GM19099 (cell line): ENCODE results near the gene RNASE11.

Source experiments
- POLR2A ChIP-seq: IDR thresholded peaks from 3 replicates; pipeline ENCODE4 v1.6.1; 2011; ENCODE audit warnings: low read depth; ENCODE audit not compliant: insufficient read length; ENCODE audit errors: extremely low read depth

Gene RNASE11

DNA sequence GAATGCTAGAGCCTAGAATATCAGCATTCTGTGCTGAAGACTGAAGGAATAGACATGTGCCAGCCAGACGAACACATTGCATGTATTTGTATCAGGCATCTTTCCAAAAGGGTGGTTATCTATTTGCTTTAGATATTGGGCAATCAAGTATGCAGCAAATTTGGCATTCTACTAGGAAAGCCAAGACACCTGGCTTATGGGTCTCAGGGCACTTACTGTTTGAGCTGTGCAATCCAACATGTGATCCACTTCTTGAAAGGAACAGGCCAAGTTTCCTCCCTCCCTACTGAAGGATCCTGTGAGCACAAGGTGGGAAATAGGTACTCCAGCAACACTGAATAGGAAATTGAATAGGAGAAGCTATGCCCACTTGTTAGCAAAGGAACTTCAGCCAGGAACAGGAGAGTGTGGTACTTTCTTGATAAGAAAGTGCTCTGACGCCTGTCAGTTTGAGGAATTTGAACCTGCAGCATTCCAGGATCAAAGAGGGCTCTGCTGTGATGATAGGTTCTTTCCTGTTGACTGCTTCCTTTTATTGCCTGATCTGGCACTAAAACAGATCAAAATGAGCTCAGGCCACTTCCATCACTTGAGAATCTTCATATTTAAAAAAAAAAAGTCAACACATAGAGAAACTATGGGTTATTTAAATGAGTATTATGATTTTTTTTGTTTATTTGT is 33.1 kb upstream of the RNASE11 start:
- no peak for TF ChIP-seq POLR2A

DNA sequence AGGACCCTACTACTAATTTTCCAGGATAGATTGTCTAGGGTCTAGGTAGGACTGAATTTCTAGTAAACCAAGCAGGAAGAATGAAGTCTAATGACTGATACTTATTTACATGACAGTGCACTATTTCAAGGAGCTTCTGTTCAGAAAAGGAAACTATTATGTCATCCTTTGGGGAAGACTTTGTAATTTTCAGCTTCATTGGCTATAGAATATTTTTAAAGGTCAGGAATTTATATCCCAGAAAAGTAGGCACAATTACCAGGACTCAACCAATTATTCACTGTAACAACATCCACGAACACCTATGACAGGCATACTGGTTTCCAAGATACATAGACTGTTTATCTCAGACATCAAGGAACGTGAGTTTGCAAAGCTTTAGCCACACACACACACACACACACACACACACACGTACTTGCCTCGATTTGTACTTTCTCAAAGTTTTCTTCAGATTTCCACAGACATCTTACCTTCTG is 30.5 kb upstream of the RNASE11 start:
- TF ChIP-seq POLR2A = no peak

DNA sequence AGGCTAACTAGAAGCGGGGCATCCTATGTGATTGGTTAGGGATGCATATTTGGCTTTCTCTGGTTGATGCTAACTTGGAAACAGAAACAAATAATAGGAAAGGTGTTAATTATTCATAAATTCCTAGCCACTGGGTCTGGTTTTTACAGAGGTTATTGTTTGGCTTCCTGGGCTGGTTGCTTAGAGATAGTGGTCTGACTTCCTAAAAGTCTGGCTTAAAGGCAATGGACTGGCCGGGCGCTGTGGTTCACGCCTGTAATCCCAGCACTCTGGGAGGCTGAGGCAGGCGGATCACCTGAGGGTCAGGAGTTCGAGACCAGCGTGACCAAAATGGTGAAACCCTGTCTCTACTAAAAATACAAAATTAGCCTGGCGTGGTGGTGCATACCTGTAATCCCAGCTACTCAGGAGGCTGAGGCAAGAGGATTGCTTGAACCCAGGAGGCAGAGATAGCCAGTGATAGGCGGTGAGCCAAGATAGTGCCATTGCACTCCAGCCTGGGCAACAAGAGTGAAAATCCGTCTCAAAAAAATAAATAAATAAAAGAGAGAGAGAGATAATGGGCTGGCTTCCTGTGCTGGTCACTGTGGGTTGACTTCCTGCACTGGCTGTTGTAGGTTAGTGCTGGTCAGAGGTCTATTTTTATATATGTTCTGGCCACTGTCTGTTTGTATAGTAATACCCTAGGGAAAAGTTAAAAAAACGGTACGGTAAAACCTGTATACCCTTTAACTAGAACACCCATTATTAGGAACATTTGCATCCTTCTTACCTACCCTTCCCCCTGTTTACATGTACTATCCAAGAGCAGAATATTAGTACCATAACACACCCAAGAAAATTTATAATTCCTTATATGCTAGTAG is 29.6 kb upstream of the RNASE11 start:
- TF ChIP-seq POLR2A = no peak

DNA sequence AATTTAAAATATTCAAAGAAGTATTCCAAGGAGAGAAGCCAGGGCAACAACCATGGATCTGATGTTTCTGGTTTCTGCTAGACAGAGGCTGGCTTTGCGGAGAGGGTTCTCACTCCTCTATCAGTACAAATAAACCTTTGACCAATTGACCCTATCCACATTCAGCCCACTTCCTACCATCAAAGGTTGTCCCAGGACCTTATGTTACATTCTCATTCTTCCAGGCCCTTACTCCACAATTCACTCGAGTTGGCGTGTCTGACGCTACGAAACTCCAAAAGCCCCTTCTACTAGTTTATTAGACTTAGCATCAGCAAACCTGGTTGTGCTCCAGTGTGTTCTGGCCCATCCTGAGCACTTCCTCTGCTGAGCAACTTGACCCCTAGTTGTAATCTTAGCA is 28.2 kb upstream of the RNASE11 start:
- no peak for TF ChIP-seq POLR2A

DNA sequence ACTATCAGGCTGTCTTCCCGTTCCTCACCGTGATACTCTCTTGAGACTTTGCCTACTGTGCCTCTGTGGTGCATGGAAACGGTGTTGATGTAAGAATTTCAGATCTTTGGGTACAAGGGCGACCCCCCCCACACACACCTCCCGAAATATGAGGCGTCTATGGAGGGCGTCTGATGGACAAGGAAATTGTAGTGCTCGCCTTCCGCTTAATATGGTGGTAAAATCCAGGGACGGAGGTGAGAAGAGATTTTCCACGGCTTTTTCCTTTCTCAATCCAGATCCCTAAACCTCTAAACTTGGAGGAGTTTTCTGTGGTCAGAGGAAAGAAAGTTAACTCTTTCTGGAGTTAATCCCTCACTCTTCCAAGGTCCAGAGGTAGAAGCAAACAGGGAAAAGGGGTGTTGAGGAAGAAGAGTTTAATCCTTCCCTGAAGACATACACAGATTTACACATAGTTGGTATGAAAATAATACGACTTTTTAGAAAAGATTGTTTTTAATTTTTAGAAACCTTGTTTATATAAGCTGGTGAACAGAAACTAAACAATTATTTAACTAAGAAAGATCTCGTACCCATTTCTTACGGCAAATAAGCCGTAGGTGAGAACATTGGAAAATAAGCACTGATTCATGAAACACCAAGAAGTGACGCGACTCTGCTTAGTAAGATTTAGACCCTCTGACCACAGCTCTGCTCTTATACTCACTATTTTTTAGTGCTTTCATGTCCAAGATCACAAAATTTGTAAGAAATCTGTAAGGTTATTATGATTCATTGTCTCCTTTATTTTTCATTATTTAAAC is 26.4 kb upstream of the RNASE11 start:
- TF ChIP-seq POLR2A = no peak

DNA sequence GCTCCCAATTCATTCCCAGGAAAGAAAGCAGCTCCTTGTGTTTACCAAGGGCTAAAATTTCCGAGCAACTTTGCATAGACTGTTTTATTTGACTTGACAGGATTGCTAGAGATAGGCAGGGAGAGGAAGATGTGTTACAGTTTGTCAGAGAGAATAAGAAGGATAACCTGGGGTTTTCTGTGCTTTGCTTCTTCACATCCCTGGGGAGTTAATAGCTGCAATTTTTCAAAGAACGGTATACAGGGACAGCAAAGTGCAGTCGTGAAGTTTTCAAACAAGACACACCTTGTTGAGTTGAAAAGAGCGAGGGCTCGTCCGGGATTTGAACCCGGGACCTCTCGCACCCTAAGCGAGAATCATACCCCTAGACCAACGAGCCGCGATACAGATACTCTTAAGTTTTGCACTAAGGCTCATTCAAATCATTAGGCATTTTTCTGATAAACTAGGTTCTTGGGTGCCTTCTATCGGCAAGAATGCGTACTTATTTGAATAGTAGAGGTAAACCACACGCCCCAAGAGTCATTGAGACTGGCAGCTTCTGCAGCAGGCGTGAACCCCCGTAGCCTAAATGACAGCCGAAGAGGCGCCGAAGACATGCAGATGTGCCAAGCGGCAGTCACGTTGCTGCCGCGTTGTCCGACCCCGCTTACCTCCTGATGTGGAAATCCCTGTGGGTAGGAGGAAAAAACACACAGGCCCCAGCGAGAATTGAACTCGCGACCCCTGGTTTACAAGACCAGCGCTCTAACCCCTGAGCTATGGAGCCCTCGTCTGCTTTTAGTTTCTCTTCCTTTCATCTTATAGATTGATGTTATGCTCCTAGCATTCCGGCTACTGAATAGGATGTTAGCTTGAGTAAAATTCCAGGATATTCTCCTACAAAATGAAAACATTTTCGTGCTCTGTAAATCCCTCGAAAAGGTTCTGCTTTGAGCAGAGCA is 25.6 kb upstream of the RNASE11 start:
- no peak for TF ChIP-seq POLR2A

DNA sequence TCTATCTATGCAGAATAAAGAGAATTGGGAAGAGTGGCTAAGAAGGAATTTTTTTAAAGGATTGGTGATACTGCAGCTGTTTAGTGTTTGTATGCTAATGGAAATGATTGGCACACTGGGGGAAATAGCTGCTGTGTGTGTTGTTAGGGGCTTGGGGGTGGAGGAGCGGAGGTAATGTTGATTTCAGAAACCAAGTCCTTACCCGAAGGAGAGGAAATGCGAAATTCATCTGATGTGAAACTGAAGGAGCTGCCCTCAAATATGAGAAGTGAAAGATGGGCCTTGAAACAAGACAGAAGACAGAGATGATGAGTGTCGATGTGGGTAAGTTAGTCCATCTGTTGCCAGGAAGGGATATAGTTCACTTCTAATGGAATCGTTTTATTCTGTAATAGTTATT is 24.6 kb upstream of the RNASE11 start:
- TF ChIP-seq POLR2A = no peak

DNA sequence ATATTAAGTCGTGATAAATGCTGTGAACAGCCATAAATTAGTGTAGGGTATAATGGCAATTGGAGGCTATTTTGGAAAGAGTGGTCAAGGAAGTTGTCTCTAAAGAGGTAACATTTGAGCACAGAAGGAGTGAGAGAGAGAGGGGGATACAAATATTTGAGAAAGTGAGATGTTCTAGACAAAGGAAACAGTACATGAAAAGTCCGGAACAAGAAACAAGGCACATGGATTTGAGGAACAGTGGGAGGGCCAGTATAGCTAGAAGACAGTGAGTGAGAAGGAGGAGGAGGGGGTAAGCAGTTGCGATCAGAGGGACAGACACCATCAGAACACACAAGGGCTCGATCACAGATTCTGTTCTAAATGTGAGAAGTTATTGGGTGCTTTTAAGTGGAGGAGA is 23.5 kb upstream of the RNASE11 start:
- TF ChIP-seq POLR2A = no peak

DNA sequence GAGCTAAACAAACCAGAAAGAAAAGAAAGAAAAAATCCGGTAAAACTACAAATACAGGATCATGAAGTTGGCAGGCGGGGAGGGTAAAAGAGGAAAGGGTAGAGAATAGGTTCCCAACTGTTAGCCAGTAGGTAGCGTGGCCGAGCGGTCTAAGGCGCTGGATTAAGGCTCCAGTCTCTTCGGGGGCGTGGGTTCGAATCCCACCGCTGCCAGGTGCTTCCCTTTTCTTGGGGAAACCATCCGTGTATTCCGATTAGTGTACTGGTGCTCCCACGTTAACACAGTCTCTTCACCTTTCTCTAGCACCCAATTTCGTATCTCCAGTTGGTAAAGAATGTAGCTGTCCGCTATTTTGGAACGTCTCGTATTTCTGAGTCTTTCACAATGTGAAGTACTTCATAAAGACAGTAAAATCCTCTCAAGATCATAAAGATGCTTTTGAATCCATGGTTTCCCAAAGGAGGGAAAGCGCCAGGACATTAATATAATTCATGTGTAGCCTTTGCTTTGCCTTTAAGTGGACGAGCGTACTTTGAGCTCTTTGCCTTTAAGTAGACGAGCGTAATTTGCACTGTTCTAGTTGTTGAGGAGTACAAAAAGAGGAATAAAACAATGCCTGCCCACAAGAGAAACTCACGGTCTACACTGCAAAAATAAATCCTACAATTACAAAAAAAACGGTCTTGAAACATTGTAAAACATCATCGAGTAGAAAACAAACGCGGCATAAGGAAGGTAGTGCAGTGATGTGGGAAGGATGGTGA is 22.4 kb upstream of the RNASE11 start:
- TF ChIP-seq POLR2A = no peak

DNA sequence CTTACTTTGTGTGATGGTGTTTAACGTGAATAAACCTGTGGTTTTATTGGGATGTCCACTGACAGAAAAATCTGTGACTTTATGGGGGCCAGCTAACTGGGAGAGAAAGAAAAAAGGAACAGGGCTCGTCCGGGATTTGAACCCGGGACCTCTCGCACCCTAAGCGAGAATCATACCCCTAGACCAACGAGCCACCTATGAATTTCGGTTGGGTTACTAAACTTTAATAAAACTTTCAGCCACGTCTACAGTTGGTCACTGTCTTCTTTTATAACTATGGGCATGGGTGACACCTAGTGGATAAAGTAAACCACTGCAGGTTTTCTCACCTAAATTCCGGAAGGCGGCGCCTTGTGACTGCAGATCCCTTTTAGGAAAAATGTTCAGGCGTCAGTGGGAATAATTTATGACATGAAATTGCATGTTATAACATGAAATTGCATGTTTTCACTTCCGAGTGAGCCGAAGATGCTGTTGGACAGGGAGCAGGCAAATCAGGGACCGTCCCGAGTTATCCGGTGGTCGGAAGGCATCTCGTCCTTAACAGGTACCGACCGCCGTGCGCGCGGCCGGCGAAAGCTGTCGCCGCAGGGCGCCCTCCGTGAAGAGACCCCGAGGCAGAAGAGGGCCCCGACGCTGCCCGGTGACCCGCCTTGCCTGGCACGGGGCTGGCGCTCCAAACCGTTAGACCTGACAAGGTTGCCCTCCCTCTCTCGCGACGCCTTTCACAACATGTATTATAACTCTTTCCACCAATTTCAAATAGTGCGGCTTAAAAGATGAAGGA is 21.6 kb upstream of the RNASE11 start:
- no peak for TF ChIP-seq POLR2A

DNA sequence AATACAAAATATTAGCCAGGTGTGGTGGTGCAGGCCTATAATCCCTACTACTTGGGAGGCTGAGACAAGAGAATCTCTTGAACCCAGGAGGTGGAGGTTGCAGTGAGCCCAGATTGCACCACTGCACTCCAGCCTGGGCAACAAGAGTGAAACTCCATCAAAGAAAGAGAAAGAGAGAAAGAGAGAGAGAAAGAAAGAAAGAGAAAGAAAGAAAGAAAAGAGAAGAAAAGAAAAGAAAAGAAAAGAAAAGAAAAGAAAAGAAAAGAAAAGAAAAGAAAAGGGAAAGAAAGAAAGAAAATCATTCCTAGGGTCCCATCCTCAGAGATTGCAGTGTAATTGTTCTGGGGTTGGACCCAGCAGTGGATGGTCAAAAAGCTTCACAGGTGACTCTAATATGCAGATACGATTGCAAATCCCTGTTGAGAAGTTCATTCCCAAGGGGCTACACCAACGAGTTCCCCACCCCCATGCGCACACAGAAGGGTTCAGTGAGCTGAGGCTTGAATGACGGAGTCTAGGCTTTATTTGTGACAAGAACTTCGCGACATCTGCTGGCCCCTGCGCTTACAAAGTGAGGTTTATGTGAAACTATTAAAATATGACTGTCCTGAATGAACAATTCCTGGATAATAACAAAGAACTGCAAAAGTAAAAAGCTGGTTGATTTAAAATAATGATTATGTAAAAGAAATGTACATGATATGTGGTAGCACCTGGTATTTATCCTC is 20.7 kb upstream of the RNASE11 start:
- no peak for TF ChIP-seq POLR2A

DNA sequence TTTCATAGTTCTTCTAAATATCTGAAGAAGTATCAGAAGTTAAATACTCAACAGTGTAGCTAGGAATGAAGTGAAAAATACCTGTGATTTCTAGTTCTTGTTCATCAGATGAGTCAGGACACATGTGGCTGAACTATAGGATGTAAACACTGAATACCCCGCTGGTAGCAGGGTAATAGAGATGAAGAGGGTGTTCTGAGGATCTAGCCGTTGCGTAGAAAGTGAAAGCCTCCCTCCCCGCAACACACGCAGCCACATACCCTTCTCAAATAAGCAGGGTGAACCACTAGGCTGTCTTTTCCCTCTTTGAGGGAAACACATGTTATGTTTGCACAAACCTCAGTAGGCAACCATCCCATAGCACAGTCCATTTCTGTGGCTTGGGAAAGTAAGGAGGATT is 19.8 kb upstream of the RNASE11 start:
- no peak for TF ChIP-seq POLR2A
